SK-N-SH (cell line): Measurements from ENCODE around the gene KCNJ4. TPM values are rescaled to one million over a fixed set of nuclear protein-coding genes. Genes with fewer than 3 reads are reported as not detected.

Experiments
- CTCF ChIA-PET: fragments of 300-600, 350-600 bp; formaldehyde crosslinking; extraction: SDS; loops from one replicate; lab custom pipeline; 2021; lab: Yijun Ruan, JAX
- POLR2A ChIA-PET: fragments of 350-600 bp; sonication (Branson Sonifier 250); formaldehyde crosslinking; extraction: SDS; loops from one replicate; lab custom pipeline; 2020; ENCODE audit warnings: antibody characterized with exemption, inconsistent platforms; lab: Yijun Ruan, JAX
- DNase-seq: peaks from one replicate; pipeline ENCODE4 v3.0.0; 2012
- H2AFZ ChIP-seq: fragments of 200-600 bp; sonication (generic); 2 replicates; pipeline ENCODE4 v1.8.1; 2016; ENCODE audit warnings: antibody characterized with exemption, mild to moderate bottlenecking, low read depth
- H3F3A ChIP-seq: fragments of 200-600 bp; sonication (generic); replicated peaks from 2 replicates; pipeline ENCODE3; 2016; ENCODE audit warnings: antibody characterized with exemption, mild to moderate bottlenecking; ENCODE audit not compliant: insufficient read depth
- H3K27ac ChIP-seq, 2 experiments: fragments of 200-500 bp in 1 of 2; fragments of 200-600 bp in 1 of 2; sonication (Bioruptor generic) in 1 of 2; sonication (generic), shearing (Covaris generic) in 1 of 2; 2 replicates each; pipeline versions ENCODE4 v1.5.1 to v1.6.1; 2014 to 2016; ENCODE audit warnings: low read depth in 2 of 2, inconsistent platforms in 1 of 2, low read length in 1 of 2, mild to moderate bottlenecking in 1 of 2, mixed read lengths in 1 of 2
- H3K27me3 ChIP-seq: fragments of 200-600 bp; sonication (generic), shearing (Covaris generic); 2 replicates; pipeline ENCODE4 v1.6.1; 2016; ENCODE audit warnings: mixed run types; ENCODE audit not compliant: insufficient read depth
- H3K36me3 ChIP-seq, 2 experiments: fragments of 200-500 bp in 1 of 2; fragments of 200-600 bp in 1 of 2; sonication (Bioruptor generic) in 1 of 2; sonication (generic) in 1 of 2; replicated peaks in 1 of 2; 2 replicates each; pipeline versions ENCODE3 to v1.5.1; 2014 to 2016; ENCODE audit warnings: low read length in 1 of 2, mild to moderate bottlenecking in 1 of 2; ENCODE audit not compliant: insufficient read depth in 2 of 2, control insufficient read depth in 1 of 2
- H3K4me1 ChIP-seq, 2 experiments: fragments of 200-500 bp in 1 of 2; fragments of 200-600 bp in 1 of 2; sonication (Bioruptor generic) in 1 of 2; sonication (generic), shearing (Covaris generic) in 1 of 2; 2 replicates each; pipeline versions ENCODE4 v1.5.1 to v1.6.1; 2014 to 2016; ENCODE audit warnings: low read depth in 1 of 2, low read length in 1 of 2, mixed run types in 1 of 2; ENCODE audit not compliant: insufficient read depth in 2 of 2, control insufficient read depth in 1 of 2
- H3K4me2 ChIP-seq: fragments of 200-600 bp; sonication (generic), shearing (Covaris generic); 2 replicates; pipeline ENCODE4 v1.6.1; 2017; ENCODE audit warnings: mixed run types
- H3K4me3 ChIP-seq, 2 experiments: fragments of 200-500 bp in 1 of 2; fragments of 200-600 bp in 1 of 2; sonication (Bioruptor generic) in 1 of 2; sonication (generic), shearing (Covaris generic) in 1 of 2; 2 replicates each; pipeline versions ENCODE4 v1.5.1 to v1.8.1; 2014 to 2016; ENCODE audit warnings: low read depth in 2 of 2, inconsistent platforms in 1 of 2, low read length in 1 of 2, mild to moderate bottlenecking in 1 of 2, mixed read lengths in 1 of 2, moderate library complexity in 1 of 2
- H3K79me2 ChIP-seq: fragments of 200-600 bp; sonication (generic); 2 replicates; pipeline ENCODE4 v1.8.1; 2017; ENCODE audit warnings: mild to moderate bottlenecking; ENCODE audit not compliant: insufficient read depth
- H3K9ac ChIP-seq: fragments of 200-600 bp; sonication (generic); 2 replicates; pipeline ENCODE4 v1.6.1; 2017; ENCODE audit warnings: mixed run types
- H3K9me2 ChIP-seq: fragments of 200-600 bp; sonication (generic); 2 replicates; pipeline ENCODE4 v1.6.1; 2017; ENCODE audit warnings: mixed run types
- H3K9me3 ChIP-seq: fragments of 200-600 bp; sonication (generic); 2 replicates; pipeline ENCODE4 v1.6.1; 2017; ENCODE audit warnings: mixed run types, mild to moderate bottlenecking, moderate library complexity
- H4K20me1 ChIP-seq: fragments of 200-600 bp; sonication (generic); 2 replicates; pipeline ENCODE4 v1.6.1; 2017; ENCODE audit warnings: mild to moderate bottlenecking, mixed run types; ENCODE audit not compliant: insufficient read depth
- ELF1 ChIP-seq: IDR thresholded peaks from 2 replicates; pipeline ENCODE4 v1.4.0; 2012
- EZH2phosphoT487 ChIP-seq: fragments of 200-600 bp; sonication (generic); IDR thresholded peaks from 2 replicates; pipeline ENCODE4 v1.6.1; 2017; ENCODE audit warnings: low read depth, mixed run types, mild to moderate bottlenecking, antibody characterized with exemption, moderate library complexity, borderline replicate concordance
- FOSL2 ChIP-seq: IDR thresholded peaks from 2 replicates; pipeline ENCODE4 v1.4.0; 2012; ENCODE audit warnings: low read depth, mild to moderate bottlenecking, moderate library complexity, borderline replicate concordance
- JUND ChIP-seq: IDR thresholded peaks from 2 replicates; pipeline ENCODE4 v1.4.0; 2012
- MXI1 ChIP-seq: IDR thresholded peaks from 2 replicates; pipeline ENCODE4 v1.6.1; 2012; ENCODE audit warnings: mild to moderate bottlenecking, low read depth, low read length, improper control_type of control experiment
- NRF1 ChIP-seq: IDR thresholded peaks from 2 replicates; pipeline ENCODE4 v1.6.1; 2012; ENCODE audit warnings: low read depth, mild to moderate bottlenecking, low read length
- RAD21 ChIP-seq: IDR thresholded peaks from 2 replicates; pipeline ENCODE4 v1.6.1; 2012; ENCODE audit warnings: mild to moderate bottlenecking, low read length
- RCOR1 ChIP-seq: fragments of 150-350 bp; IDR thresholded peaks from 2 replicates; pipeline ENCODE4 v1.6.1; 2017; ENCODE audit warnings: antibody characterized with exemption, low read length
- SMC3 ChIP-seq: IDR thresholded peaks from 2 replicates; pipeline ENCODE4 v1.6.1; 2012; ENCODE audit warnings: low read depth, low read length, improper control_type of control experiment
- TEAD4 ChIP-seq: IDR thresholded peaks from 2 replicates; pipeline ENCODE4 v1.4.0; 2012; ENCODE audit warnings: mild to moderate bottlenecking, borderline replicate concordance; ENCODE audit not compliant: insufficient read depth
- WGBS: methylation state at CpG from one replicate; pipeline ENCODE4 v1.1.6; 2017; ENCODE audit warnings: low lambda C conversion rate; 5-methylcytosine and 5-hydroxymethylcytosine counted together
- polyA plus RNA-seq, 3 experiments: library from polyadenylated mRNA; depleted of rRNA; stranded (reverse); fragments of >200 nt; gene quantifications; 2 replicates each; pipeline ENCODE4 v1.2.3, GENCODE V29; 2012
- TF ChIP-seq, protein P1 (sequence below): IDR thresholded peaks from 2 replicates; pipeline ENCODE4 v1.6.1; 2012; ENCODE audit warnings: mild to moderate bottlenecking, low read depth, low read length, moderate library complexity
- TF ChIP-seq, protein P2 (sequence below): IDR thresholded peaks from 2 replicates; pipeline ENCODE4; 2012

The KCNJ4 gene
- polyA plus RNA-seq, 1 of the 3 experiments (the other 2 are of a cell fraction), result not detected

DNA sequence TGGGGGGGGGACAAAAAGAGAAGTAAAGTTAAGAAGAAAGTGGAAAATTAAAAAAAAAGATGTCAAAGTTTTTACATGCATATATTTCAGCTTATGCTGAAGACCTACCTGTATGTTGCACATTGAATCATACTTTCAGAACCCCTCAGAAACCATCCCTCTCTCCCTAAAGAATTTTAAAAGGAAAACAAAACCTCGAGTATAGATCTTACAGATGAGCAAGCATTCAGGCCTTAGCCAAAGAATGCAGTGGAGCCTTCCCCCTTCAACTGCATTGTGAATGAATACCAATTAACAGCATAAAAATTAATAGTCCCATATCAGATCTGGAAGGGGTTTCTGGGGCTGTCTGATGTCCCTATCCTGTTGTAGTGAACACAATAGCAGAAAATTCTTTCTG lies 29.2 kb upstream of the KCNJ4 start (continued):
- no peak for TF ChIP-seq EZH2phosphoT487
- TF ChIP-seq FOSL2, result no peak
- no peak for TF ChIP-seq RAD21
- TF ChIP-seq, protein P1, sequence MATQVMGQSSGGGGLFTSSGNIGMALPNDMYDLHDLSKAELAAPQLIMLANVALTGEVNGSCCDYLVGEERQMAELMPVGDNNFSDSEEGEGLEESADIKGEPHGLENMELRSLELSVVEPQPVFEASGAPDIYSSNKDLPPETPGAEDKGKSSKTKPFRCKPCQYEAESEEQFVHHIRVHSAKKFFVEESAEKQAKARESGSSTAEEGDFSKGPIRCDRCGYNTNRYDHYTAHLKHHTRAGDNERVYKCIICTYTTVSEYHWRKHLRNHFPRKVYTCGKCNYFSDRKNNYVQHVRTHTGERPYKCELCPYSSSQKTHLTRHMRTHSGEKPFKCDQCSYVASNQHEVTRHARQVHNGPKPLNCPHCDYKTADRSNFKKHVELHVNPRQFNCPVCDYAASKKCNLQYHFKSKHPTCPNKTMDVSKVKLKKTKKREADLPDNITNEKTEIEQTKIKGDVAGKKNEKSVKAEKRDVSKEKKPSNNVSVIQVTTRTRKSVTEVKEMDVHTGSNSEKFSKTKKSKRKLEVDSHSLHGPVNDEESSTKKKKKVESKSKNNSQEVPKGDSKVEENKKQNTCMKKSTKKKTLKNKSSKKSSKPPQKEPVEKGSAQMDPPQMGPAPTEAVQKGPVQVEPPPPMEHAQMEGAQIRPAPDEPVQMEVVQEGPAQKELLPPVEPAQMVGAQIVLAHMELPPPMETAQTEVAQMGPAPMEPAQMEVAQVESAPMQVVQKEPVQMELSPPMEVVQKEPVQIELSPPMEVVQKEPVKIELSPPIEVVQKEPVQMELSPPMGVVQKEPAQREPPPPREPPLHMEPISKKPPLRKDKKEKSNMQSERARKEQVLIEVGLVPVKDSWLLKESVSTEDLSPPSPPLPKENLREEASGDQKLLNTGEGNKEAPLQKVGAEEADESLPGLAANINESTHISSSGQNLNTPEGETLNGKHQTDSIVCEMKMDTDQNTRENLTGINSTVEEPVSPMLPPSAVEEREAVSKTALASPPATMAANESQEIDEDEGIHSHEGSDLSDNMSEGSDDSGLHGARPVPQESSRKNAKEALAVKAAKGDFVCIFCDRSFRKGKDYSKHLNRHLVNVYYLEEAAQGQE, result no peak

DNA sequence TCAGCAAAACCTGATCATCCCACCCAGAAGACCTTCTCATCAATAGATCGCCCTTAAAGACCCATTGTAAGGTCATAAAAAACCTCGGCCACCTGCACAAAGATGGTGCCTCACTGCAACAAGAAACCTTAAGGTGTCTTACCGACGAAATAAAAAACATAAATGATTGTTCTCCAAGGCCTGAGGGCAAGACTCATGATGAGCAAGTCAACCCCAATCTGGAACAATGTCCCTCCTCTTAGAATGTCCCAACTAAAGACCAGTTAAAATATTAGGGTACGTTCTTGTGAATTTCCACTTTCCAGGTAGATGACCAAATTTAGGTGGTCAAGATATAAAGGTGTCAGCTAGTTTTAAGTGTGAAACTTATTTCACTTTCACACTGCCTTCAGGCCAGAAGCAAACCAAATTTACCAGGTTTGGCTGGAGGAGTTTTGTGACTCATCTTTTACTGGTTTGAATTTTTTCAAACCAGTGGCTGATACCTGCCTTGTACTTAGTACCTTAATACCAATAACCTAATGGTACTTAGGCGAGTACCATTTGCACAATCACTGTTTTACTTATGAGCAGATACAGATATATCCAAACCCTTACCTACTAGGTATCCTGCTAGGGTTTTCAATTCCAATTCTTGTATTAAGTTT lies 27.8 kb upstream of the KCNJ4 start:
- Histone ChIP-seq H4K20me1 (0 out of 2 replicates have a peak, but pooled peaks cover 2% of the 10 kb centered on the region), H3K36me3 (peaks cover 40 to 56% of the 10 kb centered on the region in 2 experiments), H3K9me3 (no peaks in the 10 kb centered on the region), H3K9ac (no peak overlapping the region), H3F3A (peaks cover 17% of the 10 kb centered on the region), H3K79me2 (no peaks in the 10 kb centered on the region), H3K4me3 (no peak overlapping the region), H3K9me2 (no peaks in the 10 kb centered on the region), H3K27me3 (no peaks in the 10 kb centered on the region), H3K4me1 (no peaks in the 10 kb centered on the region), H3K4me2 (no peak overlapping the region), H3K27ac (no peak overlapping the region), H2AFZ (no peak overlapping the region)
- ChIA-PET CTCF (no interaction called here), POLR2A (no interaction called here)
- no peak for DNase-seq
- no peak for TF ChIP-seq ELF1
- no peak for TF ChIP-seq RAD21
- TF ChIP-seq TEAD4, result no peak
- TF ChIP-seq FOSL2, result no peak
- TF ChIP-seq, protein P2, sequence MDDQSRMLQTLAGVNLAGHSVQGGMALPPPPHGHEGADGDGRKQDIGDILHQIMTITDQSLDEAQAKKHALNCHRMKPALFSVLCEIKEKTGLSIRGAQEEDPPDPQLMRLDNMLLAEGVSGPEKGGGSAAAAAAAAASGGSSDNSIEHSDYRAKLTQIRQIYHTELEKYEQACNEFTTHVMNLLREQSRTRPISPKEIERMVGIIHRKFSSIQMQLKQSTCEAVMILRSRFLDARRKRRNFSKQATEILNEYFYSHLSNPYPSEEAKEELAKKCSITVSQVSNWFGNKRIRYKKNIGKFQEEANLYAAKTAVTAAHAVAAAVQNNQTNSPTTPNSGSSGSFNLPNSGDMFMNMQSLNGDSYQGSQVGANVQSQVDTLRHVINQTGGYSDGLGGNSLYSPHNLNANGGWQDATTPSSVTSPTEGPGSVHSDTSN, result no peak
- no peak for TF ChIP-seq SMC3
- no peak for TF ChIP-seq NRF1
- TF ChIP-seq, protein P1, result no peak
- TF ChIP-seq RCOR1, result no peak
- no peak for TF ChIP-seq EZH2phosphoT487
- TF ChIP-seq JUND, result no peak
- no peak for TF ChIP-seq MXI1
- WGBS, result 100% methylated on average over 5 of the region's 6 CpGs
